ENCODE results near the gene OSBPL2. TPM values are rescaled to one million over a fixed set of nuclear protein-coding genes. Genes with fewer than 3 reads are reported as not detected.

OSBPL2 gene
- total and polyA plus RNA-seq, 4 donors, result 9.9 to 19.7 (median 12.3) TPM

DNA sequence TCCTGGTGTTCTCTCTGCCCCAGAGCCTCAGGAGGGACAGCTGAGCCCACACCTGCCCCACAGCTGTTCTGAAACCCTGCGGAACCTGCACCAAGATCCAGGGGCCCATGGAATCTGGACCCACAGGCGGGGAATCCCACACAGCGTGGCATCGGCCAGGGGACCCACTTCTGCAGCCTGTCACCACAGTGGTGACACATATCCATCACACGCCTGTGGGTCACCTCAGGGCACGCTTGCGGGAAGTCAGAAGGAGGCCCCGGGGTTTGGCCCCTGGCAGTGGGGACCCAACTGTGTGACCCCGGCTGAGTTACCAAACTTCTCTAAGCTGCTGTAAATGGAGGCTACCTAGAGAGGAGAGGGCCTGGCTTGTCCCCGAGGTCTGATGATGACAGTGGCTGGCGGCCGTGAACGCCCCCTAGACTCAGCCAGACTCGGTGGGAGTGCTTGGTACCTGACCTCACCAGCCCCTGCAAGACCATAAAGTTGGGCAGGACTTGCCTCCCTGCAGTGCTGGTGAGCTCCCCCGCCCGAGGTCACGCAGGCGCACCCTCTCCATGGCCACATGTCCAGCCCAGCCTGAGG lies 16.0 kb upstream of the OSBPL2 start (continued):
- TF ChIP-seq GABPA (IDR thresholded peaks at IDR 0.05 in 1 of 2, conservative IDR thresholded peaks at IDR 0.05 in 1 of 2), result no peak
- no peak for TF ChIP-seq RXRA (IDR thresholded peaks at IDR 0.05)
- no peak for TF ChIP-seq HNF4A (conservative IDR thresholded peaks at IDR 0.05)
- TF ChIP-seq, protein P1, sequence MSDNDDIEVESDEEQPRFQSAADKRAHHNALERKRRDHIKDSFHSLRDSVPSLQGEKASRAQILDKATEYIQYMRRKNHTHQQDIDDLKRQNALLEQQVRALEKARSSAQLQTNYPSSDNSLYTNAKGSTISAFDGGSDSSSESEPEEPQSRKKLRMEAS (IDR thresholded peaks at IDR 0.05), result no peak
- TF ChIP-seq RAD21 (IDR thresholded peaks at IDR 0.05), result no peak
- no peak for TF ChIP-seq EGR1 (IDR thresholded peaks at IDR 0.05; ENCODE audit: low read depth in 2 of 2)
- TF ChIP-seq NR2F2 (IDR thresholded peaks at IDR 0.05), result no peak

DNA sequence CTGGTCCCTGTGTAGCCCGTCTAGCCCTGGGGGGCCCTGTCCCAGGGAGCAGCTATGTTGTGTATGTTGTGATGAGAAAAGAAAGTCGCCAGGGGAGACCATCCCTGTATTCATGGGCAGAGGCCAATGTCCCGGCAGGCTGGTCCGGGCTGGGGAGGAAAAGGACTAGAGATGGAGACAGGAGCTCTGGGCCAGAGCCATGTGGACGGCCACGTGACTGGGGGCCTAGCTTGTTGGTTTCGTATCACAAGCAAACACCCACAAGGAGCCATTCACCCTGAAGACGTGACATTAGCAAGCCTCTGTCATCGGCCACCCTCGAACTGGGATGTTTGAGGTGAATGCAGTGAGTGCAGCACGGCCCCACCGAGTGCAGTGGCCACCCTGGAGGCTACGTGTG lies 15.3 kb upstream of the OSBPL2 start:
- 73% methylated on average over 13 of the region's 13 CpGs for WGBS
- H3K27me3 ChIP-seq (ENCODE audit: control insufficient read depth in 4 of 4, insufficient read depth in 4 of 4, low read length in 3 of 4), result peaks cover under 1 to 8% (median 6%) of the 10 kb centered on the region in 4 donors

DNA sequence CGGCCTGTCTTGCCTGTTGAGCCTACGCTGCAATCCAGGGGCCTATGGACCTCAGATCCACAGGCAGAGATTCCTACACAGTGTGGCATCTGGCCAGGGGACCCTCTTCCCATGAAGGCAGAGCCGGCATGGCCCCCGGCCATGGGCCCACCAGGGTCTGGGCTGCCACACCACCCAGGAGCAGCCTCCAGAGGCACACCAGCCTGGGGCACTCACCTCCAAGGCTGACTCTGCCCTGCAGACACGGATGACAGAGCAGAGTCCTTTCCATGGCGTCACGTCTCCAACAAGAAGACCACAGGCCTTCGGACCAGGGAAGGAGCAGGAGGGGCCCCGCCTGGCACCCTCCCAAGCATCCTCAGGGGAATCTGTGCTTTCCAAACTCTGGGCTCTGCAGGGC lies 14.8 kb upstream of the OSBPL2 start:
- no peak for DNase-seq (ENCODE audit: low spot score)
- no peaks in the 10 kb centered on the region for H3K9me3 ChIP-seq (ENCODE audit: control insufficient read depth in 4 of 4, low read length in 3 of 4)
- WGBS, result 80% methylated on average over 9 of the region's 9 CpGs
- H3K4me1 ChIP-seq (ENCODE audit: control insufficient read depth in 4 of 4, insufficient read depth in 4 of 4, low read length in 3 of 4), result peaks cover 4 to 20% (median 13%) of the 10 kb centered on the region in 4 donors
- H3K27me3 ChIP-seq (ENCODE audit: control insufficient read depth in 4 of 4, insufficient read depth in 4 of 4, low read length in 3 of 4), result peaks cover 0 to 6% (median 5%) of the 10 kb centered on the region in 4 donors
- no peak overlapping the region for H3K9ac ChIP-seq (ENCODE audit: low read depth in 1 of 2, low read length in 2 of 2)
- no peak overlapping the region for H3K27ac ChIP-seq (ENCODE audit: low read depth in 1 of 2, low read length in 2 of 2)
- no peak overlapping the region for H3K4me3 ChIP-seq (ENCODE audit: low read depth in 1 of 3, low read length in 3 of 3)
- no peaks in the 10 kb centered on the region for H3K36me3 ChIP-seq (ENCODE audit: control insufficient read depth in 4 of 4, insufficient read depth in 3 of 4, low read depth in 1 of 4, low read length in 3 of 4)
- TF ChIP-seq HNF4A (conservative IDR thresholded peaks at IDR 0.05) (no peak), EGR1 (IDR thresholded peaks at IDR 0.05; ENCODE audit: low read depth in 2 of 2) (no peak), NR2F2 (IDR thresholded peaks at IDR 0.05) (no peak), JUND (IDR thresholded peaks at IDR 0.05) (no peak), RAD21 (IDR thresholded peaks at IDR 0.05) (no peak), GABPA (IDR thresholded peaks at IDR 0.05 in 1 of 2, conservative IDR thresholded peaks at IDR 0.05 in 1 of 2) (no peak)
- TF ChIP-seq, protein P2, sequence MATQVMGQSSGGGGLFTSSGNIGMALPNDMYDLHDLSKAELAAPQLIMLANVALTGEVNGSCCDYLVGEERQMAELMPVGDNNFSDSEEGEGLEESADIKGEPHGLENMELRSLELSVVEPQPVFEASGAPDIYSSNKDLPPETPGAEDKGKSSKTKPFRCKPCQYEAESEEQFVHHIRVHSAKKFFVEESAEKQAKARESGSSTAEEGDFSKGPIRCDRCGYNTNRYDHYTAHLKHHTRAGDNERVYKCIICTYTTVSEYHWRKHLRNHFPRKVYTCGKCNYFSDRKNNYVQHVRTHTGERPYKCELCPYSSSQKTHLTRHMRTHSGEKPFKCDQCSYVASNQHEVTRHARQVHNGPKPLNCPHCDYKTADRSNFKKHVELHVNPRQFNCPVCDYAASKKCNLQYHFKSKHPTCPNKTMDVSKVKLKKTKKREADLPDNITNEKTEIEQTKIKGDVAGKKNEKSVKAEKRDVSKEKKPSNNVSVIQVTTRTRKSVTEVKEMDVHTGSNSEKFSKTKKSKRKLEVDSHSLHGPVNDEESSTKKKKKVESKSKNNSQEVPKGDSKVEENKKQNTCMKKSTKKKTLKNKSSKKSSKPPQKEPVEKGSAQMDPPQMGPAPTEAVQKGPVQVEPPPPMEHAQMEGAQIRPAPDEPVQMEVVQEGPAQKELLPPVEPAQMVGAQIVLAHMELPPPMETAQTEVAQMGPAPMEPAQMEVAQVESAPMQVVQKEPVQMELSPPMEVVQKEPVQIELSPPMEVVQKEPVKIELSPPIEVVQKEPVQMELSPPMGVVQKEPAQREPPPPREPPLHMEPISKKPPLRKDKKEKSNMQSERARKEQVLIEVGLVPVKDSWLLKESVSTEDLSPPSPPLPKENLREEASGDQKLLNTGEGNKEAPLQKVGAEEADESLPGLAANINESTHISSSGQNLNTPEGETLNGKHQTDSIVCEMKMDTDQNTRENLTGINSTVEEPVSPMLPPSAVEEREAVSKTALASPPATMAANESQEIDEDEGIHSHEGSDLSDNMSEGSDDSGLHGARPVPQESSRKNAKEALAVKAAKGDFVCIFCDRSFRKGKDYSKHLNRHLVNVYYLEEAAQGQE (IDR thresholded peaks at IDR 0.05), result no peak
- TF ChIP-seq, protein P3, sequence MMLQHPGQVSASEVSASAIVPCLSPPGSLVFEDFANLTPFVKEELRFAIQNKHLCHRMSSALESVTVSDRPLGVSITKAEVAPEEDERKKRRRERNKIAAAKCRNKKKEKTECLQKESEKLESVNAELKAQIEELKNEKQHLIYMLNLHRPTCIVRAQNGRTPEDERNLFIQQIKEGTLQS (IDR thresholded peaks at IDR 0.05), result no peak
- TF ChIP-seq, protein P4, sequence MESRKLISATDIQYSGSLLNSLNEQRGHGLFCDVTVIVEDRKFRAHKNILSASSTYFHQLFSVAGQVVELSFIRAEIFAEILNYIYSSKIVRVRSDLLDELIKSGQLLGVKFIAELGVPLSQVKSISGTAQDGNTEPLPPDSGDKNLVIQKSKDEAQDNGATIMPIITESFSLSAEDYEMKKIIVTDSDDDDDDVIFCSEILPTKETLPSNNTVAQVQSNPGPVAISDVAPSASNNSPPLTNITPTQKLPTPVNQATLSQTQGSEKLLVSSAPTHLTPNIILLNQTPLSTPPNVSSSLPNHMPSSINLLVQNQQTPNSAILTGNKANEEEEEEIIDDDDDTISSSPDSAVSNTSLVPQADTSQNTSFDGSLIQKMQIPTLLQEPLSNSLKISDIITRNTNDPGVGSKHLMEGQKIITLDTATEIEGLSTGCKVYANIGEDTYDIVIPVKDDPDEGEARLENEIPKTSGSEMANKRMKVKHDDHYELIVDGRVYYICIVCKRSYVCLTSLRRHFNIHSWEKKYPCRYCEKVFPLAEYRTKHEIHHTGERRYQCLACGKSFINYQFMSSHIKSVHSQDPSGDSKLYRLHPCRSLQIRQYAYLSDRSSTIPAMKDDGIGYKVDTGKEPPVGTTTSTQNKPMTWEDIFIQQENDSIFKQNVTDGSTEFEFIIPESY (IDR thresholded peaks at IDR 0.05), result no peak
- TF ChIP-seq, protein P5, sequence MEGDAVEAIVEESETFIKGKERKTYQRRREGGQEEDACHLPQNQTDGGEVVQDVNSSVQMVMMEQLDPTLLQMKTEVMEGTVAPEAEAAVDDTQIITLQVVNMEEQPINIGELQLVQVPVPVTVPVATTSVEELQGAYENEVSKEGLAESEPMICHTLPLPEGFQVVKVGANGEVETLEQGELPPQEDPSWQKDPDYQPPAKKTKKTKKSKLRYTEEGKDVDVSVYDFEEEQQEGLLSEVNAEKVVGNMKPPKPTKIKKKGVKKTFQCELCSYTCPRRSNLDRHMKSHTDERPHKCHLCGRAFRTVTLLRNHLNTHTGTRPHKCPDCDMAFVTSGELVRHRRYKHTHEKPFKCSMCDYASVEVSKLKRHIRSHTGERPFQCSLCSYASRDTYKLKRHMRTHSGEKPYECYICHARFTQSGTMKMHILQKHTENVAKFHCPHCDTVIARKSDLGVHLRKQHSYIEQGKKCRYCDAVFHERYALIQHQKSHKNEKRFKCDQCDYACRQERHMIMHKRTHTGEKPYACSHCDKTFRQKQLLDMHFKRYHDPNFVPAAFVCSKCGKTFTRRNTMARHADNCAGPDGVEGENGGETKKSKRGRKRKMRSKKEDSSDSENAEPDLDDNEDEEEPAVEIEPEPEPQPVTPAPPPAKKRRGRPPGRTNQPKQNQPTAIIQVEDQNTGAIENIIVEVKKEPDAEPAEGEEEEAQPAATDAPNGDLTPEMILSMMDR (IDR thresholded peaks at IDR 0.05; ENCODE audit: low read depth, low read length, missing input control), result no peak
- TF ChIP-seq, protein P1 (IDR thresholded peaks at IDR 0.05), result no peak

More for the DNA sequence above, 15.3 kb upstream of the OSBPL2 start:
- Histone ChIP-seq H3K36me3 (ENCODE audit: control insufficient read depth in 4 of 4, insufficient read depth in 3 of 4, low read depth in 1 of 4, low read length in 3 of 4) (no peaks in the 10 kb centered on the region), H3K9ac (ENCODE audit: low read depth in 1 of 2, low read length in 2 of 2) (no peak overlapping the region), H3K27ac (ENCODE audit: low read depth in 1 of 2, low read length in 2 of 2) (no peak overlapping the region), H3K4me1 (ENCODE audit: control insufficient read depth in 4 of 4, insufficient read depth in 4 of 4, low read length in 3 of 4) (peaks cover 4 to 20% (median 13%) of the 10 kb centered on the region in 4 donors), H3K9me3 (ENCODE audit: control insufficient read depth in 4 of 4, low read length in 3 of 4) (no peaks in the 10 kb centered on the region), H3K4me3 (ENCODE audit: low read depth in 1 of 3, low read length in 3 of 3) (no peak overlapping the region)
- TF ChIP-seq GABPA (IDR thresholded peaks at IDR 0.05 in 1 of 2, conservative IDR thresholded peaks at IDR 0.05 in 1 of 2), result no peak
- TF ChIP-seq, protein P1 (IDR thresholded peaks at IDR 0.05), result no peak
- TF ChIP-seq RXRA (IDR thresholded peaks at IDR 0.05), result no peak
- TF ChIP-seq NR2F2 (IDR thresholded peaks at IDR 0.05), result no peak
- TF ChIP-seq, protein P5 (IDR thresholded peaks at IDR 0.05; ENCODE audit: low read depth, low read length, missing input control), result no peak
- no peak for TF ChIP-seq EGR1 (IDR thresholded peaks at IDR 0.05; ENCODE audit: low read depth in 2 of 2)
- TF ChIP-seq JUND (IDR thresholded peaks at IDR 0.05), result no peak
- TF ChIP-seq, protein P3 (IDR thresholded peaks at IDR 0.05), result no peak
- no peak for TF ChIP-seq SP1 (IDR thresholded peaks at IDR 0.05)
- no peak for DNase-seq (ENCODE audit: low spot score)

Data from liver (tissue), 9 donors.